Measurements from ENCODE around the gene ABCG4.
A peak's percentile ranks its signal among the peaks of the same experiment; 100 is the strongest.
"Not testable (repeated sequence)": the region's sequence is repeated elsewhere in the genome, so short reads cannot be mapped to it uniquely, and the experiment has no call there.

Gene ABCG4

GRCh38 chr11:119149018-119149785, at the start of gene ABCG4:
ABCG4 (plus strand) TSS chr11:119149052; CDS start chr11:119149966, 914 bp downstream.
- no peak for DNase-seq (ENCODE audit: low read depth)

- no peak for DNase-seq (ENCODE audit: low read depth)
These were observed 49.1 kb upstream of the ABCG4 start for GRCh38 chr11:119099711-119100110.

- DNase-seq (ENCODE audit: low read depth) = peak; percentile 34
These were observed 48.4 kb upstream of the ABCG4 start for GRCh38 chr11:119100246-119100970.

- no peak for DNase-seq (ENCODE audit: low read depth)
These were observed 47.7 kb upstream of the ABCG4 start for GRCh38 chr11:119100994-119101758.

- peak; percentile 98 for DNase-seq (ENCODE audit: low read depth)
These were observed 47.0 kb upstream of the ABCG4 start, which contains the start of gene DPAGT1 for GRCh38 chr11:119101759-119102423. DPAGT1 (minus strand) TSS chr11:119101853; CDS start chr11:119101655, 198 bp downstream.

- DNase-seq (ENCODE audit: low read depth) = not testable (repeated sequence)
These were observed 45.6 kb upstream of the ABCG4 start for GRCh38 chr11:119103161-119103664.

GRCh38 chr11:119103793-119104192, 45.1 kb upstream of the ABCG4 start:
- no peak for DNase-seq (ENCODE audit: low read depth)

GRCh38 chr11:119106564-119107537, 42.0 kb upstream of the ABCG4 start, which contains the start of gene C2CD2L:
C2CD2L (plus strand) TSS chr11:119107344; CDS start chr11:119107742, 398 bp downstream.
- DNase-seq (ENCODE audit: low read depth) = peak; percentile 95

- DNase-seq (ENCODE audit: low read depth) = no peak
These were observed 41.2 kb upstream of the ABCG4 start for GRCh38 chr11:119107538-119108145.

GRCh38 chr11:119108146-119108856, 40.6 kb upstream of the ABCG4 start:
- DNase-seq (ENCODE audit: low read depth) = peak; percentile 35

GRCh38 chr11:119108857-119109221, 40.0 kb upstream of the ABCG4 start:
- DNase-seq (ENCODE audit: low read depth) = no peak

- no peak for DNase-seq (ENCODE audit: low read depth)
These were observed 39.0 kb upstream of the ABCG4 start for GRCh38 chr11:119109843-119110242.

GRCh38 chr11:119110439-119110838, 38.4 kb upstream of the ABCG4 start:
- DNase-seq (ENCODE audit: low read depth) = no peak

GRCh38 chr11:119111361-119111925, 37.4 kb upstream of the ABCG4 start:
- DNase-seq (ENCODE audit: low read depth) = no peak

GRCh38 chr11:119112314-119113020, 36.4 kb upstream of the ABCG4 start:
- DNase-seq (ENCODE audit: low read depth) = no peak

GRCh38 chr11:119113716-119114115, 35.1 kb upstream of the ABCG4 start:
- DNase-seq (ENCODE audit: low read depth) = no peak

GRCh38 chr11:119114351-119114750, 34.5 kb upstream of the ABCG4 start:
- no peak for DNase-seq (ENCODE audit: low read depth)

GRCh38 chr11:119115484-119116234, 33.2 kb upstream of the ABCG4 start:
- no peak for DNase-seq (ENCODE audit: low read depth)
